SJCRH30 (cell line): ENCODE measurements around the gene NIPAL4. TPM values are rescaled to one million over a fixed set of nuclear protein-coding genes. Genes with fewer than 3 reads are reported as not detected.

Source experiments
- DNase-seq, 2 experiments: peaks; one replicate each; pipeline ENCODE4 v3.0.0-alpha.2; 2015 to 2020
- H3K27ac ChIP-seq: fragments of 250-450 bp; sonication (Bioruptor Pico); 2 replicates; pipeline ENCODE4 v1.5.1; 2020; ENCODE audit warnings: mild to moderate bottlenecking, moderate library complexity
- H3K27me3 ChIP-seq: fragments of 250-450 bp; sonication (Bioruptor Pico); 2 replicates; pipeline ENCODE4 v1.5.1; 2020; ENCODE audit warnings: mild to moderate bottlenecking, moderate library complexity
- H3K36me3 ChIP-seq: fragments of 250-450 bp; sonication (Bioruptor Pico); 2 replicates; pipeline ENCODE4 v1.5.1; 2020; ENCODE audit warnings: mild to moderate bottlenecking, moderate library complexity
- H3K4me1 ChIP-seq: fragments of 250-450 bp; sonication (Bioruptor Pico); 2 replicates; pipeline ENCODE4 v1.5.1; 2020; ENCODE audit warnings: mild to moderate bottlenecking, moderate library complexity
- H3K4me3 ChIP-seq: fragments of 250-450 bp; sonication (Bioruptor Pico); 2 replicates; pipeline ENCODE4 v1.5.1; 2020; ENCODE audit warnings: mild to moderate bottlenecking, moderate library complexity
- H3K9me3 ChIP-seq: fragments of 250-450 bp; sonication (Bioruptor Pico); replicated peaks from 2 replicates; pipeline ENCODE4 v1.5.1; 2020; ENCODE audit warnings: mild to moderate bottlenecking, moderate library complexity
- total RNA-seq: library from RNA; depleted of rRNA; stranded (reverse); fragments of >200 nt; shearing (Covaris generic); gene quantifications from 2 replicates; pipeline ENCODE4 v1.2.3, GENCODE V29; 2014

The NIPAL4 gene
- total RNA-seq, 1 experiment from 2014 or later: not detected

DNA sequence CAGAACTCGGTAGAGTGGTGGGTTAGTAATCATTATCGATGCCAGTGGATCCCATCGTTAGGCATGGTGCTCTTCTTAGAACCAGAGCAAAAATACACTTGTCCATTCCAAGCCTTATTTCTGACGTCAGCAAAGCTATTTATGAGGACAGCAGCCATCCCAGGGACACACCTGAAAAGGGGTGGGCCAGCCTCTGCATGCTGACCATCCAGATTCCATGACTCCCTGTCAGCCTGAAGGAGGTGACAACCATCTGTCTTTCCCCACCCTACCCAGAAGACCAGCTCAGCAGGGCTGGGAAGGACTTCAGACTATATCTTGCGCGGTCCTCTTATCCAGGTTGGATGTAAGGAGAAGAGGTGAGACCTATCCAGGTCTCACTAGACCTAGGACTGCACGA is 5.7 kb upstream of the NIPAL4 start:
- Histone ChIP-seq H3K36me3 (no peaks in the 10 kb centered on the region), H3K4me3 (no peak overlapping the region), H3K27me3 (no peaks in the 10 kb centered on the region), H3K27ac (no peak overlapping the region), H3K9me3 (no peaks in the 10 kb centered on the region), H3K4me1 (no peaks in the 10 kb centered on the region)
- no peak for DNase-seq

DNA sequence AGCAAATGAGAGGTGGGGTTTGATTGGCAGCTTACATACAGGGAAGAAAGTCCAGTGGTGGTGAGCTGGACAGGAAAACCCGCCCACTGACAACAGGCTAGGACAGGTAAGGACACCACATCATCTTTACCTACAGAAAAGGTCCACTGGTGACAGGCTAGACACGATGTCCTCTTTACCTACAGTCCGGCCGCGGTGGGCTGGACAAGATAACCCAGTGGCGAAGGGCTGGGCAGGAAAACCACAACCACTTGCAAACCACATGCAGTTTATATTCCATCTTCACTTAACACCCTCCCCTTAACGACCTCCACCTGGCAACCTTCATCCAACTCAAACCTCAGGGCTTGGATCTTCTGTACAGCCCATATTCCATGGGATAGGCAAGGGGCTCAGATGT is 5.0 kb upstream of the NIPAL4 start:
- Histone ChIP-seq H3K27me3 (no peaks in the 10 kb centered on the region), H3K9me3 (no peaks in the 10 kb centered on the region), H3K4me3 (no peak overlapping the region), H3K36me3 (no peaks in the 10 kb centered on the region), H3K4me1 (no peaks in the 10 kb centered on the region), H3K27ac (no peak overlapping the region)
- DNase-seq: no peak

DNA sequence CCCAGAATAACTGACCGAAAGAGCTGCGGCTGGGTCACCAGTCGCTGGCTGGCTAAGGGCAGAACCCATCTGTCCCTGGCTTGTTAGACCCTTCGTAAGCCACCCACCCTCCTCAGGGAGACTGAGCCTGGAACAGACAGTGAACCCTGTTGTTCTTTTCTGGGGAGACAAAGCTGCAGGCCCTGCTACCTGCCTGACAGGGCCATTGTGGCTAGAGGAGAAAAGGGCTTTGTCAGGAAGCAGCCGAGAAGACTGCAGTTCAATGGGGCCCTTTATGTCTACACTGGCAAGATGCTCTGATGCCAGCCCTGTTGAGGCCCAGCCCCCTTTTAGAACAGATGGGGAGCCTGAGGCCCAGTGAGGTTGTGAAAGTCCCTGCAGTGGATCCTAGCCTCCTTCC is 3.7 kb upstream of the NIPAL4 start:
- H3K4me1 ChIP-seq: no peaks in the 10 kb centered on the region
- no peaks in the 10 kb centered on the region for H3K27me3 ChIP-seq
- DNase-seq: no peak
- no peaks in the 10 kb centered on the region for H3K36me3 ChIP-seq
- no peak overlapping the region for H3K4me3 ChIP-seq
- no peak overlapping the region for H3K27ac ChIP-seq
- H3K9me3 ChIP-seq: no peaks in the 10 kb centered on the region

DNA sequence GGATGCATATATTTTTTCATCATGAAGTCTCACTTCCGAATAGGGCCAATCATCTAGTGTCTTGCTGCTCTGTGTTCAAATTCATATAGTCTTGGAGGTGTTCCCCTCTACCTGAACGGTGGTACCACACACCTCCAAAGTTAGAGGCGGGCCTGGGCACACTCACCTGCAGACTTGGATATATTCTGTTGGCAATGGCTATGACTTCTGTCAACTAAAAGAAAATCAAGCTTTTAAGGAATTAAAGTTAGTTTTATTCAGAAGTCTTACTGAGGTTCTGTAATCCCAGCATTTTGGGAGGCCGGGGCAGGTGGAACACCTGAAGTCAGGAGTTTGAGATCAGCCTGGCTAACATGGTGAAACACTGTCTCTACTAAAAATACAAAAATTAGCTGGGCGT is 2.6 kb upstream of the NIPAL4 start:
- no peak overlapping the region for H3K4me3 ChIP-seq
- no peaks in the 10 kb centered on the region for H3K27me3 ChIP-seq
- no peaks in the 10 kb centered on the region for H3K4me1 ChIP-seq
- no peak for DNase-seq
- no peaks in the 10 kb centered on the region for H3K9me3 ChIP-seq
- no peaks in the 10 kb centered on the region for H3K36me3 ChIP-seq
- no peak overlapping the region for H3K27ac ChIP-seq

DNA sequence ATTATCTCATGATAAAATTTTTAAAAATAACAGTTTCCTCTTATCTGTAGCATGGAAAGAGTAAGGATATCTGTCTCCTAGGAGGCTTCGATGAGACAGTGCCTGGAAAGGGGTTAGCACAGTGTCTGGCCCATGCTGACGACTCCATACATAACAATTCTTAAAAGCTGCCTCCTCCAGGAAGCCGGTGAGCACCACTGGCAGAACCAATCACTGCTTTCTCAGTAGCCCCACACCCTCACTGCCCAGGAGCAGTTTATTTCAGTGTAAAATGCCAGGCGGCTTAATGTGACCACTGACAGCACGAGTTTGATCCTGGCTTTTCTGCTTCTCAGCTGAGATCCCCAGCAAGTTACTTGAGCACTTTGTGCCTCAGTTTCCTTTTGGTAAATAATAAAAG is 1.2 kb upstream of the NIPAL4 start:
- no peak for DNase-seq
- Histone ChIP-seq H3K27ac (no peak overlapping the region), H3K27me3 (no peaks in the 10 kb centered on the region), H3K36me3 (no peaks in the 10 kb centered on the region), H3K4me3 (no peak overlapping the region), H3K9me3 (no peaks in the 10 kb centered on the region), H3K4me1 (no peaks in the 10 kb centered on the region)

DNA sequence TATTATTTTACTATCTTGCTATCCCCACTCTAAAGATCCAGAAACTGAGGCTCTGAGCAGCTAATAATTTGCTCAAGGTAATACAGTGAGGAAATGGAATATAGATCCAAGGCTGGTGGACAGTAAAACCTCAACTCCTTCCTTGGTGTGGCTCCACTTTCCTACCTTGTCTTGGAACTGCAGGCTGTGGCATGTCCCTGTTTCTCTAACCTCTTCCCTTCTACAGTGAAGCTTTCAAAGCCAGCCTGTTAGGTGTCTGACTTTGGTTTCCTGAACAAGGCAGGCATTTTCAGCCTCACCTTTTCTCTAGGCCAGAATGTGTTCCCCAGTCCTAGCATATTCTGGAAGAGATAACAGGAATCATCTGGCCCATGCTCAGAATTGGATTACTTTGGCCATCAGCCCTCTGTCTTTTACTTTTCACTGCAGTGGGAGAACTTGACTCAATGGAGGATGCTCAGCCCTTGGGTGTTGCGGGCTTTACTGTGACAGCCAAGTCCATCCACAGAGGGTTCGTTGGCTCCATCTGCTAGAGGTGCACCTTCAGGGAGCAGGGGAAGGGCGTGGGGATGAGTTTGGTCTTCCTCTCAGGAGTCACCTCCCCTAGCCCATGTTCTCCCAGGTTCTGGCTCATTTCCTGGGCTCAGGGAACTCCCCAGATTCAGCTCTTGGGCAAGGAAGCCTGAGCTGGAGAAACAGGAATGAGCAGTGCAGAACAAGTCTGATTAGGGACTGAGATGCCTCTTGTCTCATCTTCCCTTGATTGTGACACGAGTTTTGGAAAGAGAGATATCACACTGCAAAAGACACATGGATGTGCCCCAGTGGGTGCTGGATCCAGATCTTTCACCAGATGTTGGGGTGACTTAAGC is 1.1 kb downstream of the NIPAL4 start:
- DNase-seq: no peak
- Histone ChIP-seq H3K27ac (no peak overlapping the region), H3K4me3 (no peak overlapping the region), H3K4me1 (no peaks in the 10 kb centered on the region), H3K27me3 (no peaks in the 10 kb centered on the region), H3K36me3 (no peaks in the 10 kb centered on the region), H3K9me3 (no peaks in the 10 kb centered on the region)

DNA sequence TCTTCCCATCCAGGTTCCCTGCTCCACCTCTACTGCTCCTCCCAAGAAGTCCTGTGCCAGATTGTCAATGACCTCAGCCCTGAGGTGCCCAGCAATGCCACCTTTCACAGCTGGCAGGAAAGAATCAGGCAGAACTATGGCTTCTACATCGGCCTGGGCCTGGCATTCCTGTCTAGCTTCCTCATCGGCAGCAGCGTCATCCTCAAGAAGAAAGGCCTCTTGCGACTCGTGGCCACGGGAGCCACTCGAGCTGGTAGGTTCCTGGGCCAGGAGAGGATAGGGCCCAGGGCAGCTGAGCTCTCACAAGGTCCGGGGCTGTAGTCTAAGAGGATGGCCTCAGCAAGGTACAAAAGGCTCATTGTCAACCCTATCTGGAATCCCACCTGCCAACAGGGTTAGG is 3.1 kb downstream of the NIPAL4 start:
- H3K4me3 ChIP-seq: no peak overlapping the region
- no peaks in the 10 kb centered on the region for H3K9me3 ChIP-seq
- H3K27me3 ChIP-seq: no peaks in the 10 kb centered on the region
- no peaks in the 10 kb centered on the region for H3K4me1 ChIP-seq
- no peak for DNase-seq
- no peaks in the 10 kb centered on the region for H3K36me3 ChIP-seq
- no peak overlapping the region for H3K27ac ChIP-seq

DNA sequence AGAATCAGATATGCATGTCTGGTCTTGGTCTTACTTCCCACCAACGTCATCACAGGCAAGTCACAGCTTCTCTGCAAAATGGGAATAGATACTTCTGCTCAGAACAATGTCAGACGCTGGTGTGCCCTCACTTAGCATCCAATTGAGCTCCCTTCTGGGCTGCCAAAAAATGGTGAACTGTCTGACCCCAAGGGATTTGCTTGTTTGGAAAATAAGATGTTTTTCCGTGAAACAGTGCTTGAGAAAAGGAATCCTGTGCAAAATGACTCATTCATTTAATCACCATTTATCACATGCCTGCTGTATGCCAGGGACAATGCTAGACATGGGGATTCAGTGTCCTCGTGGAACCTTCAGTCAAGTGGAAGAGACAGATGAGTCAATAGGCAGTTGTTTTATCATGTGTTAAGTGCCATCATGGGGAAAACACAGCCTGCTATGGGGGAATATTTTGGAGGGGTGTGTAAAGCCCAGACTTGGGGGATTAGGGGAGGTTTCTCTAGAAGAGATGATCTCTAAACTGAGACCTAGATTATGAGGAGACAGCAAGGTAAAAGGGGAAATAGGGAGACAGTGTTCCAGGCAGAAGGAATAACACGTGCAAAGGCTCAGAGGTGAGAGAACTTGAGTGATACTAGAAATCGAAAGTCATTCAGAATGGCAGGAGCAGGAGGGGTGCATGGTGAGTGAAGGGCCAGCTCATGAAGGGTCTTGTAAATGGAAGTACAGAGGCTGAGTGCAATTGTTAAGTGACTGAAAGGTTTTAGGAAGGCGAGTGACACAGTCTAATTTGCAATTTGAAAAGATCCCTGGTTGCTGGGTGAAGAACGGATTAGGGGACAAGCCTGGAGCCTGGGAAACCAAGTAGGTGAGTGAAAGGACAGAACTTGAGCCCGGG is 3.9 kb downstream of the NIPAL4 start:
- H3K27me3 ChIP-seq: no peaks in the 10 kb centered on the region
- H3K36me3 ChIP-seq: no peaks in the 10 kb centered on the region
- no peak overlapping the region for H3K4me3 ChIP-seq
- no peak overlapping the region for H3K27ac ChIP-seq
- DNase-seq: no peak
- no peaks in the 10 kb centered on the region for H3K4me1 ChIP-seq
- H3K9me3 ChIP-seq: no peaks in the 10 kb centered on the region

DNA sequence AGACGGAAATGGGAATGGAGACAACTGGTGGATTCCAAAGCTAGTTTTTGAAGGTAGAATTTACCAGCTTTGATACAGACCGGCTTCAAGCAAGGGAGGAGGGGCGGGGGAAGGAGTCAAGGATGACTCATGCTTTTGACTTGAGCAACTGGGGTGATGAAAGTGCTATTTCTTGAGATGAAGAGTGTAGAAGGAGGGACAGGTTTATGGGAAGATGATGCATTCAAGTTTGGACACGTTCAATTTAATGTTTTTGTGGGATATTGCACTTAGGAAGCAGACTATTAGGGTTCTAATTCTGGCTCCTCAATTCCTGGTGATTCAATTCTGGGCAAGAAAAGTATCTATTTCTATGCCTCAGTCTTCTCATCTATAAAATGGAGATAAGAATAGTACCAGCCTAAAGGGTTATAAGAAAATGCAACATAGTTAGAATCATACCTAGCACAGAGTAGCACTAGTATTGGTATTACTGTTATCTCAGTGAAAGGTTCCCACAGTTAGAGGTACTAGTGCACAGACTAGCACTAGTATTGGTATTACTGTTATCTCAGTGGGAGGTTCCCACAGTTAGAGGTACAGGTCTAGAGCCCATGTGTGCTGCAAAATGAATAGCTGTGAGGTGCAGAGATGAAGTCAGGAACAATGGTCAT is 4.6 kb downstream of the NIPAL4 start:
- no peaks in the 10 kb centered on the region for H3K36me3 ChIP-seq
- DNase-seq: no peak
- H3K4me3 ChIP-seq: no peak overlapping the region
- H3K27me3 ChIP-seq: no peaks in the 10 kb centered on the region
- no peak overlapping the region for H3K27ac ChIP-seq
- no peaks in the 10 kb centered on the region for H3K9me3 ChIP-seq
- no peaks in the 10 kb centered on the region for H3K4me1 ChIP-seq

DNA sequence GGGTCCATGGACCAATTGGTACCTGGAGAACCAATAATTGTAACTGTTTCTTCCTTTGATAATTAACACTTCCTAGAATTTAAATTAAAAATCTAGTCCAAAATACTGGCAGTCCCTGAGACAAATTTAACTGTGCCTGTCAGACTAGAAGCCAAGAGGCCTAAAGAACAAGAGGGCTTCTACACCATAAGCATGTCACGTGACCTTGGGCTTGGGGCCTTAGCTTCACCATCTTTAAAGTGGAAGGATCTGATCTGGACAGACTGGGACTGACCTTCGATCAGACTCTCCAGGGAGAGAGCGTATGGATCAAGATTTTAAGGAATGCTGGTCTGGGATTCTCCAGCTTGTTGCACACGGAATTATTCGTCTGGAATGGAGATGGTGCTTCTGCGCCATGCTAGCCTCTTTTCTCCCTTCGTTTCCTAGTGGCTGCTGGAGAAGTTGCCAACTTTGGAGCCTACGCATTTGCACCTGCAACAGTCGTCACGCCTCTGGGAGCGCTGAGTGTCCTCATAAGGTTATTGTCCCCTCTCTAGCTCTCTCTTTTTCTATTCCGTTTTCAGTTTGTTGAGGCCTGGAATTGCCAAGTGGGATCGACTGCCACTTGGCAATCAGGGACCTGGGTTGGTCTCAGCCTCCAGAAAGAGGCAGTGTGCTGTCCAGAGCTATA is 8.4 kb downstream of the NIPAL4 start:
- Histone ChIP-seq H3K27me3 (no peaks in the 10 kb centered on the region), H3K27ac (no peak overlapping the region), H3K9me3 (no peaks in the 10 kb centered on the region), H3K4me1 (no peaks in the 10 kb centered on the region), H3K4me3 (no peak overlapping the region), H3K36me3 (no peaks in the 10 kb centered on the region)
- no peak for DNase-seq

DNA sequence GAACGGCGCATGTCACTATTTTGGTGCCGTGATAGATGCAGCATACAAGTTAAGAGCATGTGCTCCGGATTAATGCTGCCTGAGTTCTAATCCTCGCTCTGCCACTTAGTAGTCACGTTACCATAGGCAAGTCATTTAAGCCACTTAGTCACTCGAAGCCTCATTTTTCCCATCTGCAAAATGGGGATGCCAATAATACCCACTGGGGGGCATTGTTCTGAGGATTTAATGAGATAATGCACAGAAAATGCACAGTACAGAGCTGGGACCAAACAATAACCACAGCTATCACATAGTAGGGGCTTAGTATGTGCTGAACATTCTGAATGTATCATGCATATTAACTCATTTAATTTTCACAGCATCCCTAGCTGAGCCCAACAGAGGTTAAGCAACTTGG is 9.1 kb downstream of the NIPAL4 start:
- Histone ChIP-seq H3K4me1 (no peaks in the 10 kb centered on the region), H3K36me3 (no peaks in the 10 kb centered on the region), H3K27me3 (no peaks in the 10 kb centered on the region), H3K9me3 (no peaks in the 10 kb centered on the region), H3K27ac (no peak overlapping the region), H3K4me3 (no peak overlapping the region)
- no peak for DNase-seq

DNA sequence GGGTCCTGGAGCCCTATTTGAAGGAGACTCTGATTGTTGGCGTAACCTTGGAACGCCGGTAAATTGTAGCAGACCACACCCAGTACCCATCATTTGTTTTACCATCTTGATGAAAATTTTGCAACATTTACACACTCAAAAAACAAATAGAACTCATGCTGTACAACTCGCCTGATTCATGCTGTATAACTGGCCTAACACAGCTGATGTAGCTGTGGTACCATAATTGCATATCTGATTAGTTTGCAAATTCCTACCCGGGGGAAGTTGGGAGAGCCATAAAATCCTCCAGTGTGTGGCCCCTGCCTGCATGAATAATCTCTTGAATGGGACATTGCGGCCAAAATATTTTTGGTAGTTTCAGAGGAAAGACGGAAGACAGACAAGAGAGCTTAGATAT is 9.7 kb downstream of the NIPAL4 start:
- Histone ChIP-seq H3K4me1 (no peaks in the 10 kb centered on the region), H3K27me3 (no peaks in the 10 kb centered on the region), H3K9me3 (no peaks in the 10 kb centered on the region), H3K27ac (no peak overlapping the region), H3K36me3 (no peaks in the 10 kb centered on the region), H3K4me3 (no peak overlapping the region)
- no peak for DNase-seq

DNA sequence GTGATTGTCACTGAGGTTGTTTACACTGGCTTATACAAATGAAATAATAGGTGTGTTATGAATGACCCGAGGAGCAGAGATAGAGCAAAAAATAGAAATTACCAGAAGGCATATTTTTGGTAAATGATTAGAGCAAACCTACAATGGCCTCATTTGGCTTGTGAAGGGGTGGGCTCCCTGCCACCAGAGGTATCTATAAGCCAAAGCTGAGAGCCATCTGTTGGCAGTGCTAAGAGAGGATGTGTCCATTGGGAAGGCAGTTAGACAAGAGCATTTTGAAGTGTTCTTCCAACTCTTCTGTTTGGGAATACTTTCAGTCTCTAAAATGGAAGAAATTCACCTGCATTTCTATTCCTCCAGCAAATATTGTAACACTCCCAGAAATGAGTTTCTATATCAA is 10.6 kb downstream of the NIPAL4 start:
- no peaks in the 10 kb centered on the region for H3K4me1 ChIP-seq
- H3K4me3 ChIP-seq: no peak overlapping the region
- H3K36me3 ChIP-seq: no peaks in the 10 kb centered on the region
- no peak for DNase-seq
- H3K27me3 ChIP-seq: no peaks in the 10 kb centered on the region
- H3K9me3 ChIP-seq: no peaks in the 10 kb centered on the region
- H3K27ac ChIP-seq: no peak overlapping the region

DNA sequence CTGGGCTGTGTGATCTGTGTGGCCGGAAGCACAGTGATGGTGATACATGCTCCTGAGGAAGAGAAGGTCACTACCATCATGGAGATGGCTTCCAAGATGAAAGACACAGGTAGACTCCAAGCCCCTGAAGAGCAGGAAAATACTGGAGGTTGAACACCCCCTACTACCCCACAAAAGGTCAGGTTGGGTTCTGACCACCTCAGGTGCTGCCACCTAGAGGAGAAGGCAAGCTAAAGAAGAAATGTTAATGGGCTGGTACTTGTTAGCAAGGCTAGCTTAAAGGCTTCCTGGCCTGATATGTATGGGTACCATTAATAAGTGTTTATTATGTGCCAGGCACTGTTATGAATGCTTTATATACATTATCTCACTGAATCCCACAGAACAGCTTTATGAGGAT is 11.7 kb downstream of the NIPAL4 start:
- peak; percentile 27 to 57 for DNase-seq

More for the DNA sequence above, 11.7 kb downstream of the NIPAL4 start:
- no peak overlapping the region for H3K4me3 ChIP-seq
- no peak overlapping the region for H3K27ac ChIP-seq
- no peaks in the 10 kb centered on the region for H3K4me1 ChIP-seq
- H3K27me3 ChIP-seq: no peaks in the 10 kb centered on the region
- no peaks in the 10 kb centered on the region for H3K9me3 ChIP-seq
- H3K36me3 ChIP-seq: peaks cover 4% of the 10 kb centered on the region; the same call in 1 of the 2 replicates
